Measurements from ENCODE around the gene MARCKSL1. TPM values are rescaled to one million over a fixed set of nuclear protein-coding genes. Genes with fewer than 3 reads are reported as not detected.

The MARCKSL1 gene
- polyA plus RNA-seq, 3 donors, result 13.9 to 150 (median 40.3) TPM

GRCh38 chr1:32309960-32310359 lies 26.1 kb downstream of the MARCKSL1 start:
- Histone ChIP-seq H3K27ac (ENCODE audit: low read depth in 1 of 2, low read length in 2 of 2) (no peak overlapping the region), H3K9ac (ENCODE audit: insufficient read depth, low read length, poor library complexity, severe bottlenecking) (no peak overlapping the region), H3K27me3 (ENCODE audit: control insufficient read depth in 2 of 2, insufficient read depth in 2 of 2, low read length in 2 of 2) (no peaks in the 10 kb centered on the region), H2AFZ (ENCODE audit: insufficient read depth, low read depth, low read length, poor library complexity, severe bottlenecking) (no peak overlapping the region), H3K4me2 (replicated peaks; ENCODE audit: extremely low read depth, low read length, poor library complexity, severe bottlenecking) (no peak overlapping the region), H3K4me3 (replicated peaks in 1 of 3; ENCODE audit: low read depth in 2 of 3, low read length in 3 of 3) (no peak overlapping the region), H3K9me3 (replicated peaks in 1 of 2; ENCODE audit: control insufficient read depth in 1 of 2, insufficient read depth in 1 of 2, low read length in 2 of 2) (no peaks in the 10 kb centered on the region), H3K36me3 (replicated peaks in 1 of 2; ENCODE audit: control insufficient read depth in 1 of 2, insufficient read depth in 2 of 2, low read length in 2 of 2) (peaks cover 13 to 47% of the 10 kb centered on the region in 2 donors), H3K79me2 (ENCODE audit: insufficient read depth, low read length) (peaks cover 78% of the 10 kb centered on the region), H3K4me1 (ENCODE audit: control insufficient read depth in 1 of 2, insufficient read depth in 2 of 2, low read length in 2 of 2) (no peaks in the 10 kb centered on the region), H4K20me1 (ENCODE audit: insufficient read depth, low read length) (peaks cover 84% of the 10 kb centered on the region)
- Mint-ChIP-seq H3K27ac (no peak overlapping the region), H3K27me3 (ENCODE audit: low read depth in 3 of 3) (no peaks in the 10 kb centered on the region), H3K36me3 (peaks cover 27 to 43% of the 10 kb centered on the region in 2 donors), H3K4me1 (peaks cover 6% of the 10 kb centered on the region), H3K4me3 (no peak overlapping the region), H3K9me3 (peaks cover 0 to 4% (median 0%) of the 10 kb centered on the region in 7 donors)
- no peak for DNase-seq
- TF ChIP-seq CTCF (IDR thresholded peaks at IDR 0.05), result no peak
- 100% methylated on average over 1 of the region's 1 CpG for WGBS (ENCODE audit: insufficient coverage)
- intact Hi-C loops (cut with micrococcal nuclease), result no loop called here

- Mint-ChIP-seq H3K27me3 (ENCODE audit: low read depth in 3 of 3) (no peaks in the 10 kb centered on the region), H3K9me3 (peaks cover 0 to 10% (median 0%) of the 10 kb centered on the region in 7 donors), H3K4me3 (no peak overlapping the region), H3K4me1 (peaks cover 6% of the 10 kb centered on the region), H3K36me3 (peaks cover 42 to 60% of the 10 kb centered on the region in 2 donors), H3K27ac (peak overlapping the region in 1 of 7 donors; percentile 76)
- H3K79me2 ChIP-seq (ENCODE audit: insufficient read depth, low read length), result peaks cover 76% of the 10 kb centered on the region
- TF ChIP-seq CTCF (IDR thresholded peaks at IDR 0.05), result no peak
- no peak overlapping the region for H3K4me3 ChIP-seq (replicated peaks in 1 of 3; ENCODE audit: low read depth in 2 of 3, low read length in 3 of 3)
- peak in 1 of 3 donors; percentile 19 for DNase-seq
- H3K9ac ChIP-seq (ENCODE audit: insufficient read depth, low read length, poor library complexity, severe bottlenecking), result no peak overlapping the region
- peaks cover 81% of the 10 kb centered on the region for H4K20me1 ChIP-seq (ENCODE audit: insufficient read depth, low read length)
- no peak overlapping the region for H3K27ac ChIP-seq (ENCODE audit: low read depth in 1 of 2, low read length in 2 of 2)
- H3K36me3 ChIP-seq (replicated peaks in 1 of 2; ENCODE audit: control insufficient read depth in 1 of 2, insufficient read depth in 2 of 2, low read length in 2 of 2), result peaks cover 35 to 67% of the 10 kb centered on the region in 2 donors
- whole genome bisulfite sequencing (ENCODE audit: insufficient coverage), result no CpG with 5 or more reads among the region's 2 CpGs
- no peak overlapping the region for H2AFZ ChIP-seq (ENCODE audit: insufficient read depth, low read depth, low read length, poor library complexity, severe bottlenecking)
- no peaks in the 10 kb centered on the region for H3K27me3 ChIP-seq (ENCODE audit: control insufficient read depth in 2 of 2, insufficient read depth in 2 of 2, low read length in 2 of 2)
- H3K9me3 ChIP-seq (replicated peaks in 1 of 2; ENCODE audit: control insufficient read depth in 1 of 2, insufficient read depth in 1 of 2, low read length in 2 of 2), result no peaks in the 10 kb centered on the region
- intact Hi-C loops (cut with micrococcal nuclease), result no loop called here
- H3K4me1 ChIP-seq (ENCODE audit: control insufficient read depth in 1 of 2, insufficient read depth in 2 of 2, low read length in 2 of 2), result no peaks in the 10 kb centered on the region
- no peak overlapping the region for H3K4me2 ChIP-seq (replicated peaks; ENCODE audit: extremely low read depth, low read length, poor library complexity, severe bottlenecking)
These were observed 28.7 kb downstream of the MARCKSL1 start for GRCh38 chr1:32307324-32307723.
